HCT116 (cell line): ENCODE results near the gene UBAC2.

Source experiments
- CEBPB ChIP-seq: IDR thresholded peaks from 2 replicates; pipeline ENCODE4 v1.6.1; 2012; ENCODE audit warnings: low read depth
- EZH2 ChIP-seq: fragments of 200-600 bp; sonication (generic); IDR thresholded peaks from 2 replicates; pipeline ENCODE4 v1.6.1; 2017; ENCODE audit warnings: antibody characterized with exemption, mixed run types
- JUND ChIP-seq: IDR thresholded peaks from 2 replicates; pipeline ENCODE4 v1.6.1; 2012
- POLR2A ChIP-seq: IDR thresholded peaks from 2 replicates; pipeline ENCODE4 v1.7.0; 2011; ENCODE audit warnings: borderline replicate concordance; ENCODE audit not compliant: insufficient read depth, insufficient read length; ENCODE audit errors: extremely low read depth
- TF ChIP-seq, protein P1 (sequence below), 3 experiments: fragments of 200-600 bp in 1 of 3; sonication (generic) in 1 of 3; IDR thresholded peaks in 2 of 3; conservative IDR thresholded peaks in 1 of 3; 2 replicates each; pipeline ENCODE4 v1.5.1; 2012 to 2017; ENCODE audit warnings: low read depth in 2 of 3, low read length in 2 of 3, antibody characterized with exemption in 1 of 3, borderline replicate concordance in 1 of 3, control low read depth in 1 of 3, mild to moderate bottlenecking in 1 of 3, mixed read lengths in 1 of 3, mixed run types in 1 of 3, moderate library complexity in 1 of 3; ENCODE audit not compliant: insufficient read depth in 1 of 3

DNA sequence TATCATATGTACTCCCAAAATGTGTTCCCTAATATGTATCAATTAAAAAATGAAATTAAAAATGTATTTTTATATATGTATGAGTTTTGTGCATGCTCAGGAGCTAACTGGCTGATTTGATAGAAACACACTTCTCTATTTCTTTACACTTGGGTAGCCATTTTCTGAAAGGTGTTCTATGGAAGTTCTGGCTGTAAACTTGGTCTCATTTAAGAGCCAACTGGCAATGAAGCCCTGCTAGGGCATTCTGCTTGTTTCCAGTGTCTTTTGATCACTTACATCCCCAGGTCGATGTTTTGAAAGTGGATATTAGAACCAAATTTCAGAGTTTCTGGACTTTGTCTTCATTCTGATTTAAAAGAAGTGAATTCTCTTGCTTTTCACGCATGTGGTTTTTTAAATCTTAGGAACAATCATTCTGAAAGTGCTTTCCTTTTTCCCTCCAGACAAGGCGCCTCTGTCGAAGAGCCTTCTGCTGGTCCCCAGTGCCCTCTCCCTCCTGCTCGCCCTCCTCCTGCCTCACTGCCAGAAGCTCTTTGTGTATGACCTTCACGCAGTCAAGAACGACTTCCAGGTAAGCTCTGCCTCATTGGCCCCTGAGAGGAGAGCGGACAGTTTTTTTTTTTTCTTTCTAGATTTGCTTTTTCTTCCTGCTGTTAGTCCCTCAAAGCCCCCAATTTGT, 37.5 kb downstream of the UBAC2 start:
- TF ChIP-seq EZH2: no peak
- no peak for TF ChIP-seq CEBPB
- TF ChIP-seq JUND: no peak
- TF ChIP-seq POLR2A: no peak
- TF ChIP-seq, protein P1, sequence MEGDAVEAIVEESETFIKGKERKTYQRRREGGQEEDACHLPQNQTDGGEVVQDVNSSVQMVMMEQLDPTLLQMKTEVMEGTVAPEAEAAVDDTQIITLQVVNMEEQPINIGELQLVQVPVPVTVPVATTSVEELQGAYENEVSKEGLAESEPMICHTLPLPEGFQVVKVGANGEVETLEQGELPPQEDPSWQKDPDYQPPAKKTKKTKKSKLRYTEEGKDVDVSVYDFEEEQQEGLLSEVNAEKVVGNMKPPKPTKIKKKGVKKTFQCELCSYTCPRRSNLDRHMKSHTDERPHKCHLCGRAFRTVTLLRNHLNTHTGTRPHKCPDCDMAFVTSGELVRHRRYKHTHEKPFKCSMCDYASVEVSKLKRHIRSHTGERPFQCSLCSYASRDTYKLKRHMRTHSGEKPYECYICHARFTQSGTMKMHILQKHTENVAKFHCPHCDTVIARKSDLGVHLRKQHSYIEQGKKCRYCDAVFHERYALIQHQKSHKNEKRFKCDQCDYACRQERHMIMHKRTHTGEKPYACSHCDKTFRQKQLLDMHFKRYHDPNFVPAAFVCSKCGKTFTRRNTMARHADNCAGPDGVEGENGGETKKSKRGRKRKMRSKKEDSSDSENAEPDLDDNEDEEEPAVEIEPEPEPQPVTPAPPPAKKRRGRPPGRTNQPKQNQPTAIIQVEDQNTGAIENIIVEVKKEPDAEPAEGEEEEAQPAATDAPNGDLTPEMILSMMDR (IDR thresholded peaks at IDR 0.05 in 2 of 3, conservative IDR thresholded peaks at IDR 0.05 in 1 of 3; ENCODE audit: borderline replicate concordance in 1 of 3, insufficient read depth in 1 of 3, low read depth in 2 of 3, low read length in 2 of 3): no peak
